DOHH2 (cell line): ENCODE measurements around the gene ASTN1.

Experiments
- H3F3A ChIP-seq: fragments of 200-600 bp; sonication (generic), shearing (Covaris generic); 2 replicates; pipeline ENCODE4 v1.6.0; 2016; ENCODE audit warnings: antibody characterized with exemption, mild to moderate bottlenecking; ENCODE audit not compliant: control insufficient read depth, insufficient read depth
- H3K27ac ChIP-seq: fragments of 200-600 bp; sonication (generic); 2 replicates; pipeline ENCODE4 v1.5.1; 2014; ENCODE audit warnings: low read depth, mild to moderate bottlenecking, low read length, moderate library complexity
- H3K27me3 ChIP-seq: fragments of 200-600 bp; sonication (generic); 2 replicates; pipeline ENCODE4 v1.6.1; 2014; ENCODE audit warnings: mild to moderate bottlenecking, low read length, mixed read lengths; ENCODE audit not compliant: control insufficient read depth
- H3K36me3 ChIP-seq: fragments of 200-600 bp; sonication (generic); 2 replicates; pipeline ENCODE4 v1.6.1; 2014; ENCODE audit warnings: mild to moderate bottlenecking, low read length, moderate library complexity, mixed read lengths; ENCODE audit not compliant: control insufficient read depth
- H3K4me1 ChIP-seq: fragments of 200-600 bp; sonication (generic); 2 replicates; pipeline ENCODE4 v1.6.1; 2014; ENCODE audit warnings: mild to moderate bottlenecking, low read length, mixed read lengths; ENCODE audit not compliant: control insufficient read depth
- H3K4me2 ChIP-seq: fragments of 200-600 bp; sonication (generic); 2 replicates; pipeline ENCODE4 v1.6.0; 2014; ENCODE audit warnings: mild to moderate bottlenecking, low read length, moderate library complexity
- H3K4me3 ChIP-seq: fragments of 200-600 bp; sonication (generic); 2 replicates; pipeline ENCODE4 v1.5.1; 2014; ENCODE audit warnings: mild to moderate bottlenecking, low read length, mixed read lengths
- H3K79me2 ChIP-seq: fragments of 200-600 bp; sonication (generic); 2 replicates; pipeline ENCODE4 v1.6.1; 2014; ENCODE audit warnings: mild to moderate bottlenecking, low read length, mixed read lengths; ENCODE audit not compliant: control insufficient read depth
- H3K9me2 ChIP-seq: fragments of 200-600 bp; sonication (generic); replicated peaks from 2 replicates; pipeline ENCODE4 v1.6.1; 2014; ENCODE audit warnings: mild to moderate bottlenecking, low read length, mixed read lengths; ENCODE audit not compliant: control insufficient read depth
- H3K9me3 ChIP-seq: fragments of 200-600 bp; sonication (generic); 2 replicates; pipeline ENCODE4 v1.6.1; 2014; ENCODE audit warnings: antibody characterized with exemption, low read length, mixed read lengths; ENCODE audit not compliant: control insufficient read depth, insufficient read depth
- H4K20me1 ChIP-seq: fragments of 200-600 bp; sonication (generic); 2 replicates; pipeline ENCODE4 v1.6.0; 2014; ENCODE audit warnings: low read depth, mild to moderate bottlenecking, antibody characterized with exemption, low read length, moderate library complexity; ENCODE audit not compliant: control insufficient read depth, insufficient read depth
- CTCF ChIP-seq: fragments of 200-600 bp; sonication (generic); IDR thresholded peaks from one replicate; pipeline ENCODE4 v1.5.1; 2014; ENCODE audit warnings: antibody characterized with exemption, mild to moderate bottlenecking, low read depth, low read length; ENCODE audit not compliant: poor library complexity, severe bottlenecking
- EZH2phosphoT487 ChIP-seq: fragments of 200-600 bp; sonication (generic); IDR thresholded peaks from 2 replicates; pipeline ENCODE4 v1.6.1; 2017; ENCODE audit warnings: borderline replicate concordance, mild to moderate bottlenecking, antibody characterized with exemption, low read length, moderate library complexity, mixed read lengths

The ASTN1 gene

GRCh38 chr1:176919386-176920378, 244.8 kb downstream of the ASTN1 start:
- H4K20me1 ChIP-seq: no peaks in the 10 kb centered on the region

GRCh38 chr1:176905648-176906047, 258.9 kb downstream of the ASTN1 start:
- Histone ChIP-seq H3K4me1 (no peaks in the 10 kb centered on the region), H3K27me3 (no peaks in the 10 kb centered on the region), H3K27ac (no peak overlapping the region), H3K9me3 (no peaks in the 10 kb centered on the region), H3K4me2 (no peak overlapping the region), H4K20me1 (no peaks in the 10 kb centered on the region), H3K79me2 (no peaks in the 10 kb centered on the region), H3K9me2 (no peaks in the 10 kb centered on the region), H3F3A (no peaks in the 10 kb centered on the region), H3K4me3 (no peak overlapping the region), H3K36me3 (no peaks in the 10 kb centered on the region)
- TF ChIP-seq EZH2phosphoT487 (no peak), CTCF (no peak)

More at GRCh38 chr1:176919386-176920378, 244.8 kb downstream of the ASTN1 start:
- Histone ChIP-seq H3K79me2 (no peaks in the 10 kb centered on the region), H3K9me2 (no peaks in the 10 kb centered on the region), H3K36me3 (no peaks in the 10 kb centered on the region), H3K27me3 (peaks cover 3% of the 10 kb centered on the region; the same call in 1 of the 2 replicates), H3K9me3 (no peaks in the 10 kb centered on the region), H3K4me3 (no peak overlapping the region), H3K27ac (no peak overlapping the region), H3K4me2 (no peak overlapping the region), H3F3A (no peaks in the 10 kb centered on the region), H3K4me1 (no peaks in the 10 kb centered on the region)
- no peak for TF ChIP-seq EZH2phosphoT487
- no peak for TF ChIP-seq CTCF

GRCh38 chr1:176904057-176904751, 260.3 kb downstream of the ASTN1 start:
- Histone ChIP-seq H3K27me3 (no peaks in the 10 kb centered on the region), H3K9me3 (no peaks in the 10 kb centered on the region), H3K79me2 (no peaks in the 10 kb centered on the region), H3F3A (no peaks in the 10 kb centered on the region), H3K4me1 (no peaks in the 10 kb centered on the region), H3K9me2 (no peaks in the 10 kb centered on the region), H3K27ac (no peak overlapping the region), H3K4me2 (no peak overlapping the region), H3K36me3 (no peaks in the 10 kb centered on the region), H4K20me1 (no peaks in the 10 kb centered on the region), H3K4me3 (no peak overlapping the region)
- TF ChIP-seq EZH2phosphoT487 (no peak), CTCF (no peak)
